H1 (cell line): Measurements from ENCODE around the gene HS6ST1. TPM values are rescaled to one million over a fixed set of nuclear protein-coding genes. Genes with fewer than 3 reads are reported as not detected.

Source experiments
- CHD7 ChIP-seq: fragments of 300-600 bp; sonication (generic); IDR thresholded peaks from 2 replicates; pipeline ENCODE4 v1.7.1; 2012; ENCODE audit warnings: low read length, moderate library complexity, mild to moderate bottlenecking, inconsistent platforms; ENCODE audit not compliant: insufficient replicate concordance
- CTCF ChIP-seq, 3 experiments: IDR thresholded peaks; 1 replicate in 2 of 3; 2 replicates in 1 of 3; pipeline versions ENCODE4 v1.5.1 to v1.6.1; 2011; ENCODE audit warnings: low read length in 3 of 3, mild to moderate bottlenecking in 3 of 3, inconsistent platforms in 2 of 3, low read depth in 1 of 3, moderate library complexity in 1 of 3; ENCODE audit not compliant: insufficient read depth in 1 of 3; ENCODE audit errors: control extremely low read depth in 1 of 3
- KDM5A ChIP-seq: fragments of 200-600 bp; IDR thresholded peaks from 2 replicates; pipeline ENCODE4 v1.7.1; 2012; ENCODE audit warnings: mild to moderate bottlenecking, low read length, inconsistent platforms, mixed read lengths
- MAX ChIP-seq: IDR thresholded peaks from 2 replicates; pipeline ENCODE4 v1.6.1; 2012; ENCODE audit warnings: inconsistent platforms
- SIX5 ChIP-seq: IDR thresholded peaks from 2 replicates; pipeline ENCODE4 v1.6.1; 2011; ENCODE audit warnings: mild to moderate bottlenecking, low read depth, low read length
- polyA plus RNA-seq, 7 experiments: library from polyadenylated mRNA; depleted of rRNA in 3 of 7; stranded (reverse) in 5 of 7; unstranded in 2 of 7; fragments of >200 nt in 5 of 7; fragments of 200-250 nt in 2 of 7; gene quantifications; 1 replicate in 5 of 7; 2 replicates in 1 of 7; 4 replicates in 1 of 7; pipeline versions ENCODE4 v1.2.1 to v1.2.3, GENCODE V29; 2011 to 2013; ENCODE audit warnings: missing spikeins in 2 of 7, mixed read lengths in 2 of 7
- total RNA-seq: library from RNA; stranded (reverse); fragmentation: NEBNext Ultra II Directional; extraction: Animal tissue kit (Norgen Biotek cat#: 25700); gene quantifications from 2 replicates; pipeline ENCODE4 v1.2.1, GENCODE V29; 2021

The HS6ST1 gene
- total and polyA plus RNA-seq, 2 of the 8 experiments (the other 6 are each of a cell fraction or from before 2014, with no cell fraction given), result 37.4 to 74.6 TPM

- no peak for TF ChIP-seq CHD7
- TF ChIP-seq MAX, result no peak
- TF ChIP-seq CTCF (IDR thresholded peaks at IDR 0.05; ENCODE audit: control extremely low read depth in 1 of 3, insufficient read depth in 1 of 3, low read depth in 1 of 3, low read length in 3 of 3), result no peak
- TF ChIP-seq SIX5, result no peak
- TF ChIP-seq KDM5A, result no peak
- TF ChIP-seq, all 59 proteins: peak for 0
These were observed 24.8 kb upstream of the HS6ST1 start (continued) for GRCh38 chr2:128343459-128343858.
